Measurements from ENCODE around the gene TMEM81. TPM values are rescaled to one million over a fixed set of nuclear protein-coding genes. Genes with fewer than 3 reads are reported as not detected.

The TMEM81 gene, protein sequence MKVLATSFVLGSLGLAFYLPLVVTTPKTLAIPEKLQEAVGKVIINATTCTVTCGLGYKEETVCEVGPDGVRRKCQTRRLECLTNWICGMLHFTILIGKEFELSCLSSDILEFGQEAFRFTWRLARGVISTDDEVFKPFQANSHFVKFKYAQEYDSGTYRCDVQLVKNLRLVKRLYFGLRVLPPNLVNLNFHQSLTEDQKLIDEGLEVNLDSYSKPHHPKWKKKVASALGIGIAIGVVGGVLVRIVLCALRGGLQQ
- 2.5 TPM for polyA plus RNA-seq (2013, experiment 1 of 2; ENCODE audit: insufficient read length)
- polyA plus RNA-seq (2013, experiment 2 of 2; ENCODE audit: insufficient read length): 1.8 TPM

- DNase-seq: no peak
Measured at GRCh38 chr1:205084360-205084759, at the start of gene TMEM81. Gene TMEM81 (minus strand): TSS chr1:205084460. CDS start chr1:205084320, 140 bp downstream.

DNA sequence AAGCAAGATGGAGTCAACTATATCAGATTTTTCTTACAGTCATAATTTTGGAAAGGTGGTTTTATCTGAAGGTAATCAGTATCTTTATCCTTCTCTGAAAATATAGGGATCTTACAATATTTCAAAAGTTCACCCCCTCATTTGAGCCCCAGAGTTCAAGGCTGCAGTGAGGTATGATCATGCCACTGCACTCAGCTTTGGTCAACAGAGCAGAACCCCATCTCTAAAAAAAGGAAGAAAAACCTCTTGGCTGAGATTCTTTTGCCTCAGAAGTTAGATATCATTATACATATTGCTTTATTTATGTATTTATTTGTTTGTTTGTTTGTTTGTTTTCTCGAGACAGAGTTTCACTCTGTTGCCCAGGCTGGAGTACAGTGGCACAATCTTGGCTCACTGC, 49.0 kb upstream of the TMEM81 start:
- no peak for DNase-seq

DNA sequence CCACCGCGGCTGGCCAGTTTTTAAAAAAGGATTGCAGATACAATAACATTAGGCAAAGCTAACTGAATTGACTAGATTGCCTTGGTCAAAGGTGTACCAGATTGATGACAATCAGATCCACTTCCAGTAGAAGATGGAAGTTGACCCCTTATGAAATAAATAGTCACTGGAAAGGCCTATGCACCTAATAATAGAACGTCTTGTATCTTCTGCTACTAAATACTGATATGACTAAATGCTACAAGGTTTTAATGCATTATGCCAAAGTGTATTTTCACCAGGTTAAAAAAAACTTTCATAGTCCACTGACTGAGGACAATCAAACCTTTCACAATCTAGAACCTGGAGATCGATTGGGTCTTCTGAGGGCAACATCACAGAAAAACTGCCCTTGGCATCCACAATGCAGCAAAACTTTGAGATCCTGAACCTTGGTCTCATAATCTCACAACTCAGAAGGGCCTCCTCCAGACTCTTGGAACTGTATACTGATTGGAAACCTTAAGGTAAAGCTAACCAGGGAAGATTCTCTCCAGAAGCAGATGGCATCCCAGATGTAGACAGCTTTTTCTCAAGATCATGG, 45.3 kb upstream of the TMEM81 start:
- no peak for DNase-seq

DNA sequence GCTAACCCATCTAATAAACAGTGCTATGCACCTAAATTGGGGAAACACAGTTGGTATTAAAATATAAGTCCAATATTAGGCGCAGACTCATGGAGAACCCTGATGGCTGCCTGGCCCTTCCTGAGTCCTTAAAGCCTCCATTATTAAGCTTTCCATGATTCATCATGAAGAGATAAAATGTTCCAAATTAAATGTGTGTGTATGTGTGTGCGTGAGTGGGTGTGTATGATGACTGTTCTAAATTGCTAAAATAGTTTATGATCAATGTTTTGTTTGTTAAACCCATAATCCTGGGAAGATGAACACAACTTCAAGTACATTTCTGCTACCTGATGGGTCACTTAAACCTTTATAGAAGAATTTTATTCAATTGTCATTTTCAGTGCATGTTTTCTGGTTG, 43.8 kb upstream of the TMEM81 start:
- DNase-seq: no peak

DNA sequence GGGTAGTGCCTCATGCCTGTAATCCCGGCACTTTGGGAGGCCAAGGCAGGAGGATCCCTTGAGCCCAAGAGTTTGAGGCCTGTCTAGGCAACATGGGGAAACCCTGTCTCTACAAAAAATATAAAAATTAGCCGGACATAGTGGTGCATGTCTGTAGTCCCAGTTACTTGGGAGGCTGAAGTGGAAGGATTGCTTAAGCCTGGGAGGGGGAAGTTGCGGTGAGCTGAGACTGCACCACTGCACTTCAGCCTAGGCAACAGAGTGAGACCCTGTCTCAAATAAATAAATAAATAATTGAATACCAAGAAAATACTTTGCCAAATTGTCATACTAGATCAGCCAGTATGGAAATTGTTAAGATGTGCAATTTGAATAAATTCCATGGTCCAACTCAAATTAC, 43.4 kb upstream of the TMEM81 start:
- no peak for DNase-seq

- DNase-seq: no peak
Measured at GRCh38 chr1:205124726-205125125, 40.5 kb upstream of the TMEM81 start.

GRCh38 chr1:205122489-205122882, 38.2 kb upstream of the TMEM81 start:
- DNase-seq: no peak

DNA sequence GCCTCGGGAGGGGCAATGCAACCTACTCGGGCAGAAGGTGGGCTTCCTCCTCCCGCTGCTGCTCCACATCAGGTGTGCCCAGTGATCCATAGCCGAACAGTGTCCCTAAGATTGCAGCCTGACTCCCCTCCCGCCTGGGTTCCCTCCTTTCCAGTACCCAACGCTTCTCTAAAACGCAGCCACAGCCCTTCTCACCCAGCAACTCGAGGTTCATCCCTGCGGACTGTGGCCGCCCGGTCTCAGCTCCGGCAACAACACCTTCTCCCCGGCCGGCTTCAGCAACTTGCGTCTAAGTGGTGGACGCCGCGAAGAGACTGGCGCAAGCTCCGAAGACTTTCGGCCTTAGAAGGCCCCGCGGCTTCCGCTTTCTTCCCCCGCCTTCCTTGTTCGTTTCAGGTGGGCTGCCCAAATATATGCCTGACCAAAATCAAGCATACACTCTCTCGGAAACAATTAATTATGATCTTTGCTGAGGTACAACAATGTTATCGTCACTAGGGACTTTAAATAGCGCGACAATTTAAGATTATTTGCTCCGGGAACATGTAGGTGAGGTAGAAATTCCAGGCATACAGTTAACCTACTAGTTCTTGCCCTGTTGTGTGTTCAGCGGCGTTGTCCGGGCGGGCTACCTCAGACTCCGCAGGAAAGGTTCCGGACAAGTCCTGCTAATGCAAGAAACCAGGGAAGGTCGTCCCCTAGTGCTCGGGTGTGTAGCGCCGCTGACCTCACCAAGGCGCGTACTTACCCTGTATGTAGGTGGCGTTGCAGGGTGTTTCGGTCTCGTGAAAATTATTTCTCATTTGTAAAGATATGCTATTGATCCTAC, 37.6 kb upstream of the TMEM81 start, which contains the start of gene RBBP5:
Gene RBBP5 (minus strand): TSS at position 319 of the 829 bp plus-strand sequence. CDS start 105 bp downstream, at position 214.
- peak; percentile 96 for DNase-seq

DNA sequence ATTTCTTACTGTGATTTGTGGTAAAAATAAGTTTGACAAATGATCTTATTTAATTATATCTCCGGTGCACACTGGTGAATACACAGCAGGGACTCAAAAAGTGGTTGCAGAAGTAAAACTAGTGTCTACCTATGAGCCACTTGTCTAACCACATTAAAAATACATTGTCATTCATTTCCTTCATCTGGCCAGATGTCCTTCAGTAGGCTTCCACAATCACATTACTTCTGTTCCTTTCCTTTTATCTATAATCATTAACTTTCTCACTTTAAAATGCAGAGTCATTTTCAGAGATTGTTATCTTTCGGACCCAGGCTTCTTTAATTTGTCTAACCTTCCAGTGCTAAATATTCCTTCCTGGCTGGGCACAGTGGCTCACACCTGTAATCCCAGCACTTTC, 34.5 kb upstream of the TMEM81 start:
- no peak for DNase-seq

- DNase-seq: no peak
Measured at GRCh38 chr1:205111354-205111753, 27.1 kb upstream of the TMEM81 start.

- no peak for DNase-seq
Measured at GRCh38 chr1:205109711-205110110, 25.5 kb upstream of the TMEM81 start.

DNA sequence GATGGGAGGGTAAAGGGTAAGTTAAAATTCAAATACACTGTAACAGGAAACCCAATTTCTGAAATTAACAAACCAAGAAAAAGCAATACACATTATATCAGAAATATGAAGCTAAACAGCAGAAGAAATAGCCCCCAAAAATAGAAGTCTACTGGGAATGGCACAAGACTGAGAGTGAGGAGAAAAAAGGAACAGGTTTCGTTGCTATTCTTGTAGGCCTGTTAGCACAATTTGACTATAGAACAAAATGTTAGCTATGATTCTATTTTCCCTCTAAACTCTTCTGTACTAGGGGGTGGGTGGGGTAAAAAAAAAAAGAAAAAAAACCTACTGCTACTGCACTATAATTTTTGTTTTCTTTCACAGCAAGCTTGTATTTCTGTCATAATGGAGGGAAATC, 25.0 kb upstream of the TMEM81 start:
- DNase-seq: no peak

DNA sequence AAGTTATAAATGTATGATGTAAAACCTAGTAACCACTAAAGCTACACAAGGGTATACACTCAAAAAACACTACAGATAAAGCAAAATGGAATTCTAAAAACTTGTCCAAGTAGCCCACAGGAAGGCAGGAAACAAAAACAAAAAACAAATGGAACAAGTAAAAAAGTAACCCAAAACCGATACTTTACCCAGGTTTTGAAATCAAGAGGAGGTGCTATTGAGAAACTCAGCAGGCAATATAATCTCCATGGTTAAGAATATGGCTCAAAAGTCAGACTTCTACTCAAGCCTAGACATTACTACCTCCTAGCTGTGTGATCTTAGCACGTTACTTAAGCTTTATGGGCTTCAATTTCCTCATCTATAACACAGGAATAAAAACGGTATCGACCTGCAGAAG, 24.2 kb upstream of the TMEM81 start:
- DNase-seq: no peak

DNA sequence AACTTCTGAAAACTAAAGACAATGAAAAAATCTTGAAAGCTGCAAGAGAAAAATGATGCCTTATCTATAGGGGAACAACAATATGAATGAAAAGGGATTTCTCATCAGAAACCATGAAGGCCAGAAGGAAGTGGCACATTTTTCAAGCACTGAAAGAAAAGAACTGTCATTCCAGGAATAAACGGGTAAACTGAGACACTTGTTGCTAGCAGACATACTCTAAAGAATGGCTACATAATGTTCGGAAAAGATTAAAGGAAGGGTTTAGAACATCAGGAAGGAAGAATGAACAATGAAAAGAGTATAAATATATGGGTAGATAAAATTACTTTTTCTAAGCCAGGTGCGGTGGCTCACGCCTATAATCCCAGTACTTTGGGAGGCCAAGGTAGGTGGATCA, 23.1 kb upstream of the TMEM81 start:
- DNase-seq: no peak

DNA sequence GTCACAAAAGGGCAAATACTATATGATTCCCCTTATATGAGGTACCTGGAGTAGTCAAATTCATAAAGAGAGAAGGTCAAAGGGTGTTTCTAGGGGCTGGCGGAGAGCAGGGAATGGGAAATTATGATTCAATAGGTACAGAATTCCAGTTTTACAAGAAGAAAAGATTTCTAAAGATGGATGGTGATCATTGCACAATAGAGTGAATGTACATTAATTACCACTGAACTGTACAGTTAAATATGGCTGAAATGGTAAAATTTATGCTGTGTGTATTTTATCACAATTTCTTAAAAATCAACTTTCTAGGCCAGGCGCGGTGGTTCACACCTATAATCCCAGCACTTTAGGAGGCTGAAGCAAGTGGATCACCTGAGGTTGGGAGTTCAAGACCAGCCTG, 18.1 kb upstream of the TMEM81 start:
- no peak for DNase-seq

GRCh38 chr1:205098242-205098641, 14.0 kb upstream of the TMEM81 start:
- DNase-seq: no peak

DNA sequence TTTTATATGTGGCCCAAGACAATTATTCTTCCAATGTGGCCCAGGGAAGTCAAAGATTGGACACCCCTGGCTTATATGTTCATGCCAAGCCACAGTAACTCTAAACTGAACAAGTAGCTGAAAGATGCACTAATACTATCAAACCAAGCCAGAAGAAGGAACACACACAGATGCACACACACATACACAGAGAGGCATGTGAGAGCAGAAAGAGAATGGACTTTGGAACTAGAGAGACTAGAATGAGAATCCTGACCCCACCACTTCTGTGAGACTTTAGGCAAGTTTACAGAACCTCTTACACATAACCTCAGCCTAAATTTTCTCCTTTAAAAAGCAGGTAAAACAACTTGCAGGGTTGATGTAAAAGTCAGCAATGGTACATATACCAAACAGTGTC, 11.2 kb upstream of the TMEM81 start:
- no peak for DNase-seq

GRCh38 chr1:205091043-205091740, 6.9 kb upstream of the TMEM81 start:
- DNase-seq: no peak

GRCh38 chr1:205088341-205088740, 4.1 kb upstream of the TMEM81 start:
- DNase-seq: peak; percentile 32

DNA sequence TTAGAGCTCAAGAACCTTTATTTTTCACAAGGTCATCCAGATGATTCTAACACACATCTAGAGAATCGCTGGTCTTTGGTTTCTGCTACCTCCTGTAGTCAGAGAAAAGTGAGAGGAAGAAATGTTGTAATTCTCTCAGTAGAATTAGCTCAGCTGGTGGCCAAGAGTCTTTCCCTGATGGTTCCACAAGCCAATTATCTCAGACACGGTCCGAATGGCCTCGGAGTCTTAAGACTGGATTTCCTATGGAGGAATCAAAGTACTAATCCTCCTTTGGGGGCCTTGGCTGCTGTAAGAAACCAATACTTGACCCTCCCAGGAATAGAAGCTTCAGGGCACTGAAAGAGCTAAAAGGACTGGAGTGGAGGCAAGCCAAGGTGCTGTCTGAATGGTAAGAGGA, 1.8 kb downstream of the TMEM81 start:
- DNase-seq: no peak

DNA sequence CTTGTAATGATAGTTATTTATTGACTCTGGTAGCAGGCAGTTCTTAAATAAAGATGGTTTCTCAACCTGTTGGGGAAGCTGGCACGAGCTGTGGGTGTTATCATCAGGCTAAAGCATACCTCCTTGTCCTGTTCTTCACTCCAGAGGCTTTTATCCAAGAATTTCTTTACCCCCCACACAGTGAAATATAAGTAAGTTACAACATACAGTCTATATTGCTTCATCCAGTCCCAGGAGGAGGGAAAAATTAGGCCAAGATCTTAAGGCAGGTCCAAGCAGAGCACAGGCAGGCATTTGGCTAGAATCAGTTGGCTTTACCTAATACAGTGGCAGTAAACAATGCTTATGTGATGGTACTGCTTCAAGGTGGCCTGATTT, 6.3 kb downstream of the TMEM81 start:
- no peak for DNase-seq

GRCh38 chr1:205077158-205077933, 6.9 kb downstream of the TMEM81 start:
- DNase-seq: no peak
